Measurements from ENCODE around the gene CEP164. TPM values are rescaled to one million over a fixed set of nuclear protein-coding genes. Genes with fewer than 3 reads are reported as not detected.

CEP164 gene
- total RNA-seq, 1 donor from 2014 or later, result 41.2 TPM

DNA sequence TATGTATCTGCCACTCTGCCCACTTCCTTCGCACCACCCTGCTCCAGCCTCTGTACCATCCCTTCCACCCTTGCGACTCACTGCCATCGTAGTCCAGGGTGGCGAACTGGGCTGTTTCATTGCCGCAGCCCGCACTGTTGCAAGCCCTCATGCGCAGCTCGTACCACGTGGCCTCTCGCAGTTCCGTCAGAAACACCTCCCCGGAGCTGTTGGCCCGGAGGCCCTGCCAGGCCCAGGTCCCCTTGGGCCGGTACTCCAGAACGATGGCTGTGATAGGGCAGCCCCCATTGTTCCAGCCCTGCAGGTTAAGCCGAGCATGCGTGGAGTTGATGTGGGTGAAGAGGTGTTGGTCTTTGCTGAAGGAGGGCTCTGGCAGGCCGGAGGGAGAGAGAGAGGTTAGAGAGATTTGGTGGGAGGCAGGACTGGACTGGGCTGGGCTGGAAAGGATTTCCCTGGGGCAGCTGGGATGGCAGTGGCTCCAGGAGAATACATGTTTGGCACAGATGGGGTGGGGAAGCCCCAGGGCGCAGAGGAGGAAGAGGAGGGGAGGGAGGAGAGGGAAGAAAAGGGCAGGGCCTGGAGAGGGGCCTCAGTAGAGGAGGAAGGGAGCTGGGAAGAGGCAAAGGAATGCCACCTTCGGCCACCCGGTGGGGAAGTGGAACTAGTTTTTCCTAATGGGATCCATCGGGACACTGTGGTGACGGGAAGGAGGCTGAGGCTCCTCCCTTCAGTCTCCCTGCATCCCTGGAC lies 109.6 kb downstream of the CEP164 start:
- H3K36me3 Mint-ChIP-seq (ENCODE audit: low read depth), result no peaks in the 10 kb centered on the region
- H3K9me3 Mint-ChIP-seq, result no peaks in the 10 kb centered on the region
- peaks cover 12% of the 10 kb centered on the region for H3K27me3 Mint-ChIP-seq (ENCODE audit: low read depth)
- TF ChIP-seq, protein P1, sequence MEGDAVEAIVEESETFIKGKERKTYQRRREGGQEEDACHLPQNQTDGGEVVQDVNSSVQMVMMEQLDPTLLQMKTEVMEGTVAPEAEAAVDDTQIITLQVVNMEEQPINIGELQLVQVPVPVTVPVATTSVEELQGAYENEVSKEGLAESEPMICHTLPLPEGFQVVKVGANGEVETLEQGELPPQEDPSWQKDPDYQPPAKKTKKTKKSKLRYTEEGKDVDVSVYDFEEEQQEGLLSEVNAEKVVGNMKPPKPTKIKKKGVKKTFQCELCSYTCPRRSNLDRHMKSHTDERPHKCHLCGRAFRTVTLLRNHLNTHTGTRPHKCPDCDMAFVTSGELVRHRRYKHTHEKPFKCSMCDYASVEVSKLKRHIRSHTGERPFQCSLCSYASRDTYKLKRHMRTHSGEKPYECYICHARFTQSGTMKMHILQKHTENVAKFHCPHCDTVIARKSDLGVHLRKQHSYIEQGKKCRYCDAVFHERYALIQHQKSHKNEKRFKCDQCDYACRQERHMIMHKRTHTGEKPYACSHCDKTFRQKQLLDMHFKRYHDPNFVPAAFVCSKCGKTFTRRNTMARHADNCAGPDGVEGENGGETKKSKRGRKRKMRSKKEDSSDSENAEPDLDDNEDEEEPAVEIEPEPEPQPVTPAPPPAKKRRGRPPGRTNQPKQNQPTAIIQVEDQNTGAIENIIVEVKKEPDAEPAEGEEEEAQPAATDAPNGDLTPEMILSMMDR (conservative IDR thresholded peaks at IDR 0.05), result no peak
- no peak overlapping the region for H3K4me3 Mint-ChIP-seq
- DNase-seq (ENCODE audit: low read depth, low spot score), result no peak
- H3K4me1 Mint-ChIP-seq, result peaks cover 3% of the 10 kb centered on the region
- H3K27ac Mint-ChIP-seq (ENCODE audit: unreplicated experiment), result no peak overlapping the region

DNA sequence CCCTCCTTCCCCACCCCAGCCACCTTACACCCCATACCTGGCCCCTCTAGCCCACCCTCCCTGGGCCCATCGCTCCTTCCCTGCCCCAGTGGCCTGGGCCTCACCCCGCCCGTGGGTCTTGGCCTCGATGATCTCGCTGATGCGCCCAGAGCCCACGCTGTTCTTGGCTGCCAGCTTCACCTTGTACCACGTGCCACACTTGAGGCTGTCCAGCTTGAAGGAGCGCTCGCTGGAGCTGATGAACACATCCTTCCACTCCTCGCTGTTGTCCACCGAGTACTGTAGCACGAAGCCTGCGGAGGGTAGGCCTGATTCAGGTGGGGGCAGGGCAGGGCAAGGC lies 110.1 kb downstream of the CEP164 start:
- DNase-seq (ENCODE audit: low read depth, low spot score), result no peak
- H3K4me3 Mint-ChIP-seq, result no peak overlapping the region
- no peaks in the 10 kb centered on the region for H3K36me3 Mint-ChIP-seq (ENCODE audit: low read depth)
- peaks cover 4% of the 10 kb centered on the region for H3K4me1 Mint-ChIP-seq
- TF ChIP-seq, protein P1 (conservative IDR thresholded peaks at IDR 0.05), result no peak
- no peak overlapping the region for H3K27ac Mint-ChIP-seq (ENCODE audit: unreplicated experiment)
- peaks cover 14% of the 10 kb centered on the region for H3K27me3 Mint-ChIP-seq (ENCODE audit: low read depth)
- H3K9me3 Mint-ChIP-seq, result no peaks in the 10 kb centered on the region

DNA sequence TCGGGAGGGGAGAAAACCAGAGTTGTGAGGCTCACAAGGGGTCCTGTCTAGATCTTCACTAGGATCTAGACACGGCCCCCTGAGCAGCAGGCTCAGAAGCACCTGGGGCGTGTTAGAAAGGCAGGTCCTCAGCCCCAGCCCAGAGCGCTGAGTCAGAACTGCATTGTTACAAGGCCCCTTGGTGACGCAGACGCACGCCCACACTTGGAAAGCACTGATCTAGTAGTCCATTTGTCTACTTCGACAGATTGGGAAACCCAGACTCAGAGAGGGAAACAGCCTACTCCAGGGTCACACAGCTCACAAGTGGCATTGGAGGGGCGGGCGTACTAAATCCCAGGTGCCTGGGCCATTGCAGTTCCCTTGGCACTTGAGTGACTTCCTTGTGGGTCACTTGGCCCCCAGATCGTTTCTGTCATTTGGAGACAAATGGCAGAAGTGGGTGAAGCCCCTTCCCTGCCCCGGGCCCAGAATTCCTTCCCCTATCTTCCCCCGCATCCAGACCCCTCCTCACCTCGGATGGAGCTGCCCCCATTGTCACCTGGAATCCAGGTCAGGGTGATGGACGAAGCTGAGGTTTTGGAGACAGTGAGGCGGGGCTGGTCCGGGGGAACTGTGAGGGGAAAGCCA lies 110.8 kb downstream of the CEP164 start:
- H3K4me3 Mint-ChIP-seq, result no peak overlapping the region
- H3K36me3 Mint-ChIP-seq (ENCODE audit: low read depth), result no peaks in the 10 kb centered on the region
- no peaks in the 10 kb centered on the region for H3K9me3 Mint-ChIP-seq
- TF ChIP-seq, protein P1 (conservative IDR thresholded peaks at IDR 0.05), result no peak
- no peak overlapping the region for H3K27ac Mint-ChIP-seq (ENCODE audit: unreplicated experiment)
- peaks cover 6% of the 10 kb centered on the region for H3K4me1 Mint-ChIP-seq
- peaks cover 14% of the 10 kb centered on the region for H3K27me3 Mint-ChIP-seq (ENCODE audit: low read depth)
- DNase-seq (ENCODE audit: low read depth, low spot score), result no peak

DNA sequence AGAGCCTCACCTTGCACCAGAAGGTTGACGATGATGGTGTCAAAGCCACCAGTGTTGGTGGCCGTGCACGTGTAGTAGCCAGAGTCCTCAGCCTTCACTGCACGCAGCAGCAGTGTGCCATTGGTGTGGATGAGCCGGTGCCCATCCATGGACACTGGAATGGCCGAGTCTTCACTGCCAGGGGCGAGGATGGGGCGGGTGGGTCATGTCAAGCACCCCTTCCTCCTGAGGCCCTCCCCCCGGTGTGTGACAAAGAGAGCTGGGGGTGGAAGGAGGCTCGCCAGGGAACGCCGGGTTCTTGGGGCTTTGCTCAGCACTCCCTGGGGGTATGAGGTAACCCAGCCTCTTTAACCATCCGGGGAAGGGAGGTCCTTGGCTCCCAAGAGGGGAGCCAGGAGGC lies 111.6 kb downstream of the CEP164 start:
- no peak for DNase-seq (ENCODE audit: low read depth, low spot score)
- H3K4me3 Mint-ChIP-seq, result no peak overlapping the region
- H3K36me3 Mint-ChIP-seq (ENCODE audit: low read depth), result no peaks in the 10 kb centered on the region
- peaks cover 22% of the 10 kb centered on the region for H3K27me3 Mint-ChIP-seq (ENCODE audit: low read depth)
- no peaks in the 10 kb centered on the region for H3K9me3 Mint-ChIP-seq
- TF ChIP-seq, protein P1 (conservative IDR thresholded peaks at IDR 0.05), result no peak
- H3K4me1 Mint-ChIP-seq, result peaks cover 14% of the 10 kb centered on the region
- no peak overlapping the region for H3K27ac Mint-ChIP-seq (ENCODE audit: unreplicated experiment)

DNA sequence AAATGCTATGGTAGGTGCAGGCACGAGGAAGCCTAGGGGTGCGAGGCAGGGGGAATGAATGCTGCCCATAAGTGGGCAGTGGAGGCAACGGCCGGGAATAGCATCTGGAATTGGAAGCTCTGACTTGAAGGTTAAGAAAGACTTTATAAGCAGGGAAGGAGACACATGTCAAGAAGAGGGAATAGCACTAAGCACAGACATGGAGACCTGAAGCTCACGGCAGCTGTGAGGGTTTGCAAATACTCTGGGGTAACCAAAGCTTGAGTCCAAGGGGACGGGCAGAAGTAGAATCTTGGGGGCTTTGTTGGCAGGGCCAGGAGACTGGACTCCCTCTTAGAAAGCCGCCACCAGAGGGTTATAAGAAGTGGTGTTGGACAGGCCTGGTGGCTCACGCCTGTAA lies 112.6 kb downstream of the CEP164 start:
- no peaks in the 10 kb centered on the region for H3K36me3 Mint-ChIP-seq (ENCODE audit: low read depth)
- peaks cover 20% of the 10 kb centered on the region for H3K4me1 Mint-ChIP-seq
- no peaks in the 10 kb centered on the region for H3K9me3 Mint-ChIP-seq
- H3K27me3 Mint-ChIP-seq (ENCODE audit: low read depth), result peaks cover 23% of the 10 kb centered on the region
- H3K27ac Mint-ChIP-seq (ENCODE audit: unreplicated experiment), result no peak overlapping the region
- TF ChIP-seq, protein P1 (conservative IDR thresholded peaks at IDR 0.05), result no peak
- no peak overlapping the region for H3K4me3 Mint-ChIP-seq
- no peak for DNase-seq (ENCODE audit: low read depth, low spot score)

Data from neural crest cell (in vitro differentiated cells).